ENCODE results near the gene PEF1.

PEF1 gene

GRCh38 chr1:31661856-31662255, 17.2 kb upstream of the PEF1 start:
- no peak overlapping the region for H3K27ac ChIP-seq
- TF ChIP-seq ZFX (IDR thresholded peaks at IDR 0.05; ENCODE audit: borderline replicate concordance) (no peak), CTCF (IDR thresholded peaks at IDR 0.05) (no peak)

GRCh38 chr1:31660871-31661455, 16.3 kb upstream of the PEF1 start:
- TF ChIP-seq CTCF (IDR thresholded peaks at IDR 0.05) (no peak), ZFX (IDR thresholded peaks at IDR 0.05; ENCODE audit: borderline replicate concordance) (no peak)
- H3K27ac ChIP-seq, result no peak overlapping the region

- H3K27ac ChIP-seq, result no peak overlapping the region
- TF ChIP-seq CTCF (IDR thresholded peaks at IDR 0.05) (no peak), ZFX (IDR thresholded peaks at IDR 0.05; ENCODE audit: borderline replicate concordance) (no peak)
These were observed 15.2 kb upstream of the PEF1 start for GRCh38 chr1:31659889-31660288.

- no peak for TF ChIP-seq CTCF (IDR thresholded peaks at IDR 0.05)
- TF ChIP-seq ZFX (IDR thresholded peaks at IDR 0.05; ENCODE audit: borderline replicate concordance), result no peak
- H3K27ac ChIP-seq, result no peak overlapping the region
These were observed 14.0 kb upstream of the PEF1 start for GRCh38 chr1:31658721-31659120.

GRCh38 chr1:31657972-31658510, 13.4 kb upstream of the PEF1 start:
- TF ChIP-seq ZFX (IDR thresholded peaks at IDR 0.05; ENCODE audit: borderline replicate concordance), result no peak
- no peak for TF ChIP-seq CTCF (IDR thresholded peaks at IDR 0.05)
- H3K27ac ChIP-seq, result no peak overlapping the region

- H3K27ac ChIP-seq, result no peak overlapping the region
- no peak for TF ChIP-seq CTCF (IDR thresholded peaks at IDR 0.05)
- no peak for TF ChIP-seq ZFX (IDR thresholded peaks at IDR 0.05; ENCODE audit: borderline replicate concordance)
These were observed 12.5 kb upstream of the PEF1 start for GRCh38 chr1:31657020-31657804.

- no peak overlapping the region for H3K27ac ChIP-seq
- TF ChIP-seq ZFX (IDR thresholded peaks at IDR 0.05; ENCODE audit: borderline replicate concordance) (no peak), CTCF (IDR thresholded peaks at IDR 0.05) (no peak)
These were observed 11.1 kb upstream of the PEF1 start for GRCh38 chr1:31655756-31656155.

Measured in 22Rv1 (cell line).